Measurements from ENCODE around the gene COMMD7. TPM values are rescaled to one million over a fixed set of nuclear protein-coding genes. Genes with fewer than 3 reads are reported as not detected.

Gene COMMD7
- total and polyA plus RNA-seq, 9 of the 15 experiments (the other 6 are each of a cell fraction or from before 2014, with no cell fraction given): 11.9 to 69.1 (median 34.7) TPM

GRCh38 chr20:32743237-32744112, at the start of gene COMMD7 (continued):
- TF ChIP-seq, protein P1, sequence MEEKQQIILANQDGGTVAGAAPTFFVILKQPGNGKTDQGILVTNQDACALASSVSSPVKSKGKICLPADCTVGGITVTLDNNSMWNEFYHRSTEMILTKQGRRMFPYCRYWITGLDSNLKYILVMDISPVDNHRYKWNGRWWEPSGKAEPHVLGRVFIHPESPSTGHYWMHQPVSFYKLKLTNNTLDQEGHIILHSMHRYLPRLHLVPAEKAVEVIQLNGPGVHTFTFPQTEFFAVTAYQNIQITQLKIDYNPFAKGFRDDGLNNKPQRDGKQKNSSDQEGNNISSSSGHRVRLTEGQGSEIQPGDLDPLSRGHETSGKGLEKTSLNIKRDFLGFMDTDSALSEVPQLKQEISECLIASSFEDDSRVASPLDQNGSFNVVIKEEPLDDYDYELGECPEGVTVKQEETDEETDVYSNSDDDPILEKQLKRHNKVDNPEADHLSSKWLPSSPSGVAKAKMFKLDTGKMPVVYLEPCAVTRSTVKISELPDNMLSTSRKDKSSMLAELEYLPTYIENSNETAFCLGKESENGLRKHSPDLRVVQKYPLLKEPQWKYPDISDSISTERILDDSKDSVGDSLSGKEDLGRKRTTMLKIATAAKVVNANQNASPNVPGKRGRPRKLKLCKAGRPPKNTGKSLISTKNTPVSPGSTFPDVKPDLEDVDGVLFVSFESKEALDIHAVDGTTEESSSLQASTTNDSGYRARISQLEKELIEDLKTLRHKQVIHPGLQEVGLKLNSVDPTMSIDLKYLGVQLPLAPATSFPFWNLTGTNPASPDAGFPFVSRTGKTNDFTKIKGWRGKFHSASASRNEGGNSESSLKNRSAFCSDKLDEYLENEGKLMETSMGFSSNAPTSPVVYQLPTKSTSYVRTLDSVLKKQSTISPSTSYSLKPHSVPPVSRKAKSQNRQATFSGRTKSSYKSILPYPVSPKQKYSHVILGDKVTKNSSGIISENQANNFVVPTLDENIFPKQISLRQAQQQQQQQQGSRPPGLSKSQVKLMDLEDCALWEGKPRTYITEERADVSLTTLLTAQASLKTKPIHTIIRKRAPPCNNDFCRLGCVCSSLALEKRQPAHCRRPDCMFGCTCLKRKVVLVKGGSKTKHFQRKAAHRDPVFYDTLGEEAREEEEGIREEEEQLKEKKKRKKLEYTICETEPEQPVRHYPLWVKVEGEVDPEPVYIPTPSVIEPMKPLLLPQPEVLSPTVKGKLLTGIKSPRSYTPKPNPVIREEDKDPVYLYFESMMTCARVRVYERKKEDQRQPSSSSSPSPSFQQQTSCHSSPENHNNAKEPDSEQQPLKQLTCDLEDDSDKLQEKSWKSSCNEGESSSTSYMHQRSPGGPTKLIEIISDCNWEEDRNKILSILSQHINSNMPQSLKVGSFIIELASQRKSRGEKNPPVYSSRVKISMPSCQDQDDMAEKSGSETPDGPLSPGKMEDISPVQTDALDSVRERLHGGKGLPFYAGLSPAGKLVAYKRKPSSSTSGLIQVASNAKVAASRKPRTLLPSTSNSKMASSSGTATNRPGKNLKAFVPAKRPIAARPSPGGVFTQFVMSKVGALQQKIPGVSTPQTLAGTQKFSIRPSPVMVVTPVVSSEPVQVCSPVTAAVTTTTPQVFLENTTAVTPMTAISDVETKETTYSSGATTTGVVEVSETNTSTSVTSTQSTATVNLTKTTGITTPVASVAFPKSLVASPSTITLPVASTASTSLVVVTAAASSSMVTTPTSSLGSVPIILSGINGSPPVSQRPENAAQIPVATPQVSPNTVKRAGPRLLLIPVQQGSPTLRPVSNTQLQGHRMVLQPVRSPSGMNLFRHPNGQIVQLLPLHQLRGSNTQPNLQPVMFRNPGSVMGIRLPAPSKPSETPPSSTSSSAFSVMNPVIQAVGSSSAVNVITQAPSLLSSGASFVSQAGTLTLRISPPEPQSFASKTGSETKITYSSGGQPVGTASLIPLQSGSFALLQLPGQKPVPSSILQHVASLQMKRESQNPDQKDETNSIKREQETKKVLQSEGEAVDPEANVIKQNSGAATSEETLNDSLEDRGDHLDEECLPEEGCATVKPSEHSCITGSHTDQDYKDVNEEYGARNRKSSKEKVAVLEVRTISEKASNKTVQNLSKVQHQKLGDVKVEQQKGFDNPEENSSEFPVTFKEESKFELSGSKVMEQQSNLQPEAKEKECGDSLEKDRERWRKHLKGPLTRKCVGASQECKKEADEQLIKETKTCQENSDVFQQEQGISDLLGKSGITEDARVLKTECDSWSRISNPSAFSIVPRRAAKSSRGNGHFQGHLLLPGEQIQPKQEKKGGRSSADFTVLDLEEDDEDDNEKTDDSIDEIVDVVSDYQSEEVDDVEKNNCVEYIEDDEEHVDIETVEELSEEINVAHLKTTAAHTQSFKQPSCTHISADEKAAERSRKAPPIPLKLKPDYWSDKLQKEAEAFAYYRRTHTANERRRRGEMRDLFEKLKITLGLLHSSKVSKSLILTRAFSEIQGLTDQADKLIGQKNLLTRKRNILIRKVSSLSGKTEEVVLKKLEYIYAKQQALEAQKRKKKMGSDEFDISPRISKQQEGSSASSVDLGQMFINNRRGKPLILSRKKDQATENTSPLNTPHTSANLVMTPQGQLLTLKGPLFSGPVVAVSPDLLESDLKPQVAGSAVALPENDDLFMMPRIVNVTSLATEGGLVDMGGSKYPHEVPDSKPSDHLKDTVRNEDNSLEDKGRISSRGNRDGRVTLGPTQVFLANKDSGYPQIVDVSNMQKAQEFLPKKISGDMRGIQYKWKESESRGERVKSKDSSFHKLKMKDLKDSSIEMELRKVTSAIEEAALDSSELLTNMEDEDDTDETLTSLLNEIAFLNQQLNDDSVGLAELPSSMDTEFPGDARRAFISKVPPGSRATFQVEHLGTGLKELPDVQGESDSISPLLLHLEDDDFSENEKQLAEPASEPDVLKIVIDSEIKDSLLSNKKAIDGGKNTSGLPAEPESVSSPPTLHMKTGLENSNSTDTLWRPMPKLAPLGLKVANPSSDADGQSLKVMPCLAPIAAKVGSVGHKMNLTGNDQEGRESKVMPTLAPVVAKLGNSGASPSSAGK (IDR thresholded peaks at IDR 0.05): 0 out of 2 replicates have a peak, but pooled peaks have one; percentile 20
- TF ChIP-seq E2F3 (CRISPR knock-in tag; IDR thresholded peaks at IDR 0.05): 0 out of 2 replicates have a peak, but pooled peaks have one; percentile 34
- no peak for TF ChIP-seq PRMT5 (CRISPR knock-in tag; IDR thresholded peaks at IDR 0.05)
- peak in 2 of 3 experiments; percentile 57 to 64 for TF ChIP-seq YY1 (IDR thresholded peaks at IDR 0.05; ENCODE audit: borderline replicate concordance in 1 of 3, control insufficient read depth in 1 of 3, extremely low read depth in 1 of 3, insufficient read depth in 3 of 3, insufficient read length in 1 of 3, insufficient replicate concordance in 2 of 3, low read depth in 1 of 3, low read length in 2 of 3)
- TF ChIP-seq, protein P2, sequence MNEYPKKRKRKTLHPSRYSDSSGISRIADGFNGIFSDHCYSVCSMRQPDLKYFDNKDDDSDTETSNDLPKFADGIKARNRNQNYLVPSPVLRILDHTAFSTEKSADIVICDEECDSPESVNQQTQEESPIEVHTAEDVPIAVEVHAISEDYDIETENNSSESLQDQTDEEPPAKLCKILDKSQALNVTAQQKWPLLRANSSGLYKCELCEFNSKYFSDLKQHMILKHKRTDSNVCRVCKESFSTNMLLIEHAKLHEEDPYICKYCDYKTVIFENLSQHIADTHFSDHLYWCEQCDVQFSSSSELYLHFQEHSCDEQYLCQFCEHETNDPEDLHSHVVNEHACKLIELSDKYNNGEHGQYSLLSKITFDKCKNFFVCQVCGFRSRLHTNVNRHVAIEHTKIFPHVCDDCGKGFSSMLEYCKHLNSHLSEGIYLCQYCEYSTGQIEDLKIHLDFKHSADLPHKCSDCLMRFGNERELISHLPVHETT (CRISPR knock-in tag; conservative IDR thresholded peaks at IDR 0.05 in 1 of 2, IDR thresholded peaks at IDR 0.05 in 1 of 2): 0 out of 4 replicates have a peak, but pooled peaks of 1 of the 2 experiments have one; percentile 72
- no peak for TF ChIP-seq ATF1 (CRISPR knock-in tag; IDR thresholded peaks at IDR 0.05)
- 0 out of 2 replicates have a peak, but pooled peaks have one; percentile 40 for TF ChIP-seq ATF1 (tag; IDR thresholded peaks at IDR 0.05)
- 0 out of 2 replicates have a peak, but pooled peaks have one; percentile 51 for TF ChIP-seq CAMTA2 (CRISPR knock-in tag; conservative IDR thresholded peaks at IDR 0.05)
- peak; percentile 80 for TF ChIP-seq RBFOX2 (IDR thresholded peaks at IDR 0.05; ENCODE audit: low read depth, low read length)
- TF ChIP-seq RB1 (IDR thresholded peaks at IDR 0.05; ENCODE audit: low read depth): peak; percentile 85
- TF ChIP-seq, protein P3, sequence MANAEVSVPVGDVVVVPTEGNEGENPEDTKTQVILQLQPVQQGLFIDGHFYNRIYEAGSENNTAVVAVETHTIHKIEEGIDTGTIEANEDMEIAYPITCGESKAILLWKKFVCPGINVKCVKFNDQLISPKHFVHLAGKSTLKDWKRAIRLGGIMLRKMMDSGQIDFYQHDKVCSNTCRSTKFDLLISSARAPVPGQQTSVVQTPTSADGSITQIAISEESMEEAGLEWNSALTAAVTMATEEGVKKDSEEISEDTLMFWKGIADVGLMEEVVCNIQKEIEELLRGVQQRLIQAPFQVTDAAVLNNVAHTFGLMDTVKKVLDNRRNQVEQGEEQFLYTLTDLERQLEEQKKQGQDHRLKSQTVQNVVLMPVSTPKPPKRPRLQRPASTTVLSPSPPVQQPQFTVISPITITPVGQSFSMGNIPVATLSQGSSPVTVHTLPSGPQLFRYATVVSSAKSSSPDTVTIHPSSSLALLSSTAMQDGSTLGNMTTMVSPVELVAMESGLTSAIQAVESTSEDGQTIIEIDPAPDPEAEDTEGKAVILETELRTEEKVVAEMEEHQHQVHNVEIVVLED (CRISPR knock-in tag; IDR thresholded peaks at IDR 0.05): peak; percentile 66
